GM18498 (cell line): ENCODE measurements around the gene LRRC32.

ENCODE experiments used
- ATAC-seq: cut with Tn5 transposase; IDR thresholded peaks from one replicate; pipeline ENCODE4 v1.9.1; 2021; ENCODE audit warnings: mild to moderate bottlenecking, moderate library complexity; ENCODE audit not compliant: unreplicated experiment

The LRRC32 gene

DNA sequence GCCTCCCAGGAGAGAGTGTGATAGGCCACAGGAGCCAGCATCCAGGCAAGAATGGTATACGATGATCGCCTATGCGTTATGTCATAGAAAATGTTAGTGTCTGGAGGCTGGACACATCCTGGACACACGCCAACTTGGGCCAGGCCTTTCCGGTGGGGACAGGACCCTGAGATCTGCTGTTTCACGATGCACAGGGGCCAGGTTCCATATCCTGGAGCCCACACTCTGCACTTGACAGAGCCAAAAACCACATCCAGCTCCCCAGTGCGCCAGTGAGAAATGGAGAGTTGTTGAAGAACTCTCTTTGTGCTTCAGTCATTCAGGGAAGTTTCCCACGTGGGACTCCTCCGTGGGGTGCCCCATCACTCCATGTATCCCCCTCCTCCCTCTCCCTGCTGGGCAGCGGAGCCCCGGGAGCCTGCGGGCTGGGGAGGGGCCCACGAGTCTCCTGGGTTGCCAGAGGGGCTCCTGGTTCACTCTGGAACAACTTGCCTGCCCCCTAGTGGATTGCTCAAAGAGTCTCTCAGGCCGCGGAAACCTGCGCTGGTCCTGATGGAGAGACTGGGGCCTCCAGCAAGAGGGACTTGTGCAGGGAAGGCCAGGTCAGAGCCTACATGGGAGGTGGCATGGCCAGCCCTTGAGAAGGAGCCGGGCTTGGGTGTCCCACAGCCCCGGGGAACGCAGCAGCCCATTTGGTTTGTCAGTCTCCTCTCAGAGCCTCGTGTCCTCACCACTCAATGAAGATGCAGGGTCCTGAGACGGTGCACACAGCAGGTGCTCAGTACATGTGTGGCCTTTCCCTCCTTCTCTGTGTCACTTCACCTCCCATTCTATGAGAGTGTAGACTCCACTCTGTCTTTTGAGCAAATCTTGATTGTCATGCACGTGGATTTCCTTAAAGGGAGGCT, 10.2 kb upstream of the LRRC32 start:
- no peak for ATAC-seq

DNA sequence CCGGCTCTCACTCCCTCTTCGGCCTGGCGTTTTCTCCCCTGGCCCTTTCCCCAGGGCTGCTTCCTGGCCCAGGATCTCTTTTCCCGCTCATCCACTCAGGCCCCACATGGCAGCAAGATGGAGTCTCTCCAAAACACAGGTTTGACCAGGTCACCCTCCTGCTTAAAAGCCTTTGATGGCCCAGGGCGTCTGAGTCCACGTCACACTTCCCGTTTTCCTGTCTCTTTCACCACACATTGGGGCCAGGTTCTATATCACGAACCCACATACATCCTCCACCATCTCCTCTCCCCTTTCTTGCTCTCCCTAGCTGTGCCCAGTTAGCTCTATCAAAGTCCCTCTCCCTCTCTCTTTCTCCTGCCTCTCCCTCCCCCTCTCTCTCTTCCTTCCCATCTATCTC, 7.8 kb upstream of the LRRC32 start:
- no peak for ATAC-seq

DNA sequence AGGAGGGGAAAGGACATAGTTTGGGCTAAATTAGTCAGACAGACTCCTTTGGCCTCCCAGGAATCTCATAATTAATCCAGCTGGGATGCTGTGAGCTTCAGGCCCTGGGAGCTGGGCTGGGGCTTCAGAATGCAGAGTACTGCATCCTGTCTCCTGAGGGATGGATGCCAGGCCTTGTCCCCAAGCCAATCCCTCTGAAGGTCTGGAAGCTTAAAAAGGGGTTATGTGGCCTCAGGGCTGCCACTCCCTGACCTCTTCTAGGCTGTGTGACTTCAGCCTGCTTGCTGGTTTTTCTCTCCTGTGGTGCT, 6.9 kb upstream of the LRRC32 start:
- ATAC-seq = no peak

DNA sequence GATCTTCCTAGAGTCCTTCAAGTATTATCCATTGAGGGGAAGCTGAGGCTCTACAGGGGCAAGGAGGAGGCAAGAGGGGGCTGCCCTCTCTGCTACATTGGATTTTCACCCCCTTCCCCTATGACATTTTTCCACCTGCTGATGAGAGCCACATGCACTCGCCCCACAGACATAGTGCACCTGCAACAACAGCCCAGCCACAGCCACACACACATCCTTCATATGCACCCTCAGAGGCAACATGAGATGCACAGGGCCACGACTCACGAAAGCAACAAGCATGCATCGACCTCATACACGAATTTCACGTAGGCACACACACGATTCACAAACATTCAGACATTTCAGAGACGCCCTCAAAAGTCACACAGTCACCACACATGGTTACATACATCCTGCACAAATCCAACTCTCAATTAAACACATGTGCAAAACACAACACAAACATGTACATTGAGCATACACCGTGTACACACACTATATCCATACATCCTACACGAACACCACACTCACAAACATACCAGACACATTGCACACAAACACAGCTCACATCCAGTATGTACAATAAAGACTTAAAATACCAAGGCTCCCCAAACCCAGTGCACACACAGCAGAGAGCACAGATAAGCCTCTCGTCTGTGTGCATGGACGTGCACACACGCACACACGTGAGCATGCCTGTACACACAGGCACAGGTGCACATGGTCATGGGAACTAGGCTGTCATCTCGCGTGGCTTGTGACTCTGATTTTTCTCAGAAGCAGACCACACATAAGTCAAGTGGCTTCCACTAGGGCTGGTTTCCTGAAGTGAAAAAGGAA, 6.3 kb upstream of the LRRC32 start:
- no peak for ATAC-seq

DNA sequence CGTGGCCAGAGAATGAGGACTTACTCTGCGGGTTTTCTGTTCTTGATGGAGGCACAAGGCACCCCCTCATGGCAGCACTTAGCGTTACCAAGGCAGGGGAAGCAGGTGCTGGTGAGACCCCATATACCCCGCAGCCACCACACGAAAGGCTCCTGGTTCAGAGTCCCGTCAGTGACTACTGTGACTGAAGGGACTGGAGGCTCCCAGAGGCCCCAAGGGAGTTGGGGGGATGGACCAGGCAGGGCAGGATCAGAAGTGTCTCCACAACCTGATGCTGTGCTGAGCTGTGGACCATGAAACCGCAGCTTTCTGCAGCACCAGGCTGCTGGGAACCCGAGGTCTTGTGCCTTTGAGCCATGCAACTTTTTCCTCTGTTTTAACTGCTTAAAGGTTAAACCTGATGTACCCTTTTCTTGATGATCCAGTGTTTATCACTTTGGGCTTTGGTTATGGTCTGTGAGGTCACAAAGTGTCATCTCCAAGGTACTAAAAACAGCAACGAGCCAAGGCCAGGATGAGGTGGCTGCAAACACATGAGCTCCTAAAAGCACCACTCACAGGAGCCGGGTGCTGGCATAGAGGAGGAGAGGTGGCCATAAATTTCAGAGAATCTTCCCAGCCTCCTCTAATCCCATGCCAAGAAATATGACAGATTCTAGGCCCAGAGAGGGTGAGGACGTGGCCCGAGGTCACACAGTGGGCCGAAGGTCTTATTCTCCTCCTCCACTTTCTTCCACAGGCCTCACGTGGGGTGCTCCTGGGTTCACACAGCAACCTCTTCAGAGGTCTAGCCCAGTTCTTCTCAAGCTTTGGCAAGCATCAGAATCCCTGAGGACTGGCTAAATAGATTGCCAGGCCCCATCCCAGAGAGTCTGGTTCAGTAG, 4.2 kb upstream of the LRRC32 start:
- ATAC-seq = peak; percentile 32

DNA sequence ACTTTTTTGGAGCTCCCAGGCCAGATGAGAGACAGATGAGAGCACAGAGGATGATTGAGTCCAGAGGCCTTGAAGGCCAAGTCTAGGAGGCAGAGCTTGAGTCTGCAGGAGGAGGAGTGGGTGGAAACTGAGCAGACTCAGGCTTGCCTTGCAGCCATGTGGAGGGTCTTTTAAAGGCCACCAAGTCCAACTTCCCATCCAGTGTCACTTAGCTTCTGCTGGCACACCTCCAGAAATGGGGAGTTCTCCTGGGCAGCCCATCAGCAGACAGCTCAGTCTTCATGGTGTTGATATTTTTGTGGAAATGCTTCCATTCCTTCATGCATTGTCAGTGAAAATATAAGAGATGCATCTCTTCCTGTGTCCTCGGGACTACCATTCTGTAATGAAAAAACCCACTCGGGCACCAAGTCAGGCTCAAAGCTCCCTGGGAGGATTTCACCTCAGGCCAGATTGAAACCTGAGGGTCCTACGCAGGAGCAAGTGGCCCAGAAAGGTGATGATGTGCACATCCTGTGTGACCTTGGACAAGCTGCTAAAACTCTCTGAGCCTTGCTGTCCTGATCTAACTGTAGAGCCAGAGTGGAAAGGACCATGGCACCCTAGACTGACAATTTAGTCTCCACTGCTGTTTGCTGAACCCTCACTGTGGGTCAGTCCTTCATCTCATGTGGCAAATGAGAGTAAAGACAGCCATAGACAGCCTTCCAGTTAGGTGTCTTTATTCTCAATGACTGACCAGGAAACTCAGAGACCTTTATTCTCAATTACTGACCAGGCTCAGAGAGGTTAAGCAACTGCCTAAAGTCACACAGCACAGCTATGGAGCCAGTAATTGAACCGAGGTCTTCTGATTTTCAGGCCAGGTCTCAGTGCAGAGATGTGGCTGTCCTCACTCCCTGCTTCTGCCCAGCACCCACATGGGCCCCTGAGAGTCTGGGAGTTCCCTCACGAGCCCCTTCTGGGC, 2.9 kb upstream of the LRRC32 start:
- ATAC-seq = peak; percentile 1

DNA sequence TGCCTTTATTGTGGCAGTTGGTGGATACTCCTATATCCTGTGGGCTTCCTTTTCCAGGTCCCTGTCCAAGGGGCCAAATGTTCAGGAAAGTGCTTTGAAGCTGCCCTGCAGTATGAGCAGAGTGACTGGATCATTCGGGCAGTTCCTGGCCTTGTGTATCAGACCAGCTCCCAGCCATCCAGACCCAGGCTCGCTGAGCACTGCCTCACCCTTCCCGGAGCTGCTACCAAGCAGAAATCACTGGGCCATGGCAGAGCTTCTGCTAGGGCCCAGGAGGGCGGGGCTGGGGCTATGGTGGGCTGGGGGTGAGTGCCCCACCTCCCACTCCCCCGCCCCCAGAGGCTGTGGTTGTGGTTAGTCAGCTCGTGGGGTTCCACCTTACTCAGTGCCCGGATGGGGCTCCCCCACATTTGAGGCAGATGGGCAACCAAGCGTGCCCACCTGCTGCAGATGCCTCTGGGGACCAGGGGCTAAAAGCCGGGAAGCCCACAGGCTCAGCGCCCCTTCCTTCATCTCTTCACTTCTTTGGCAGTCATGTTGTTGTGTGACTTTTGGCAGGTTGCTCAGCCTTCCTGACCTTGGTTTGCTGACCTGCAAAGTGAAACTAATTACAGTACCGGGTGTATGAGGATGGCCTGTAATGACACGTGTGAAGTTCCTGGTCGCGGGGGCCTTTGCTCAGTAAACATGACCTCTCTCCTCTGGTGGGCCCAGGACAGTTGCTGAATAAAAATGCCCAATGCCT, 2.1 kb upstream of the LRRC32 start:
- peak; percentile 57 for ATAC-seq

DNA sequence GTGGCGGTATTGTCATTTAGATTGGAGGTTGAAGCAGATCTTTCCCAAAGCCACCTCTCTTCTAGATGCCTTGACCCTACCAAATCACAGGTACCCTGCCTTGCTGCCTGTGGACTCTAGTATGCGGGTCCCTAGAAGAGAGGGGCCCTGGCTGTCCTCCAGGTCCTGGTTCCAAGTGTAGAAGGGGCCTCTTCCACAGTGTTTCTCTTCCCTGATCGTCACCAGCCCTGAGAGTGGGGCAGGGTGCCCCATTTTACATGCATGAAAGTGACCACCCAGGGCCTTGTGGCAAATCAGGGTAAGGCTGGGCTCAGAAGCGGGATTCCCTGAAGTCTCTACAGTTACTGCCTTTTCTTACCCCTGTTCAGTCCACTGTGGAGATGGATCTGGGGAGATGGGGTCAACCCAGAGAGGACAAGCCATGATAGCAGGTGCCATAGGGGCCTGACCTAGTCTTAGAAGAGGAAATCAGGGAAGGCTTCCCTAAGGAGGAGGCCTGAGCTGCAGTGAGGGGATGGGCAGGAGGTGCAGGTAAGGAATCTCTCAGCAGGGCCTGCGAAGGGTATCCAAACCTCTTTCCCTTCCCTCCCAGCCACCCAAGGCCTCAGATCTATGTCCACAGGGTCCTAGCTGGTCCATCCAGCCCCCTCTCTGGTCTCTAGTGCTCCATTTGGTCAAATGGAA, 1.2 kb upstream of the LRRC32 start:
- ATAC-seq = no peak

DNA sequence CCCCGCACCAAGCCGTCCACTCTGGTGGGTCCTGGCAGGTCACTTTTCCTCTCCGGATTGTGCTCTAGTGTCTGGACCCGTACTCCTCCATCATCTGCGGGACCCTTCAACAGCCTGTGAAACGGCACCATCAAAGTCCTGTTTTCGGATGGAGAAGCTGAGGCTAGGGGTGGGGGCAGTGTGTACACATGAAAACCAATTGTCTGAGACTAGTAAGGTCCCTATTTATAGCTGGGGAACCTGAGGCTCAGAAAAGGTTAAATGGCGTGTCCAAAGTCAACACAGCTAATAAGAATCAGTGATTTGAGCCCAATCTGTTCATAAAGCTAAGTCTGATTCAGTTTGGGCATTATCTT, 668 bp upstream of the LRRC32 start:
- ATAC-seq = no peak

DNA sequence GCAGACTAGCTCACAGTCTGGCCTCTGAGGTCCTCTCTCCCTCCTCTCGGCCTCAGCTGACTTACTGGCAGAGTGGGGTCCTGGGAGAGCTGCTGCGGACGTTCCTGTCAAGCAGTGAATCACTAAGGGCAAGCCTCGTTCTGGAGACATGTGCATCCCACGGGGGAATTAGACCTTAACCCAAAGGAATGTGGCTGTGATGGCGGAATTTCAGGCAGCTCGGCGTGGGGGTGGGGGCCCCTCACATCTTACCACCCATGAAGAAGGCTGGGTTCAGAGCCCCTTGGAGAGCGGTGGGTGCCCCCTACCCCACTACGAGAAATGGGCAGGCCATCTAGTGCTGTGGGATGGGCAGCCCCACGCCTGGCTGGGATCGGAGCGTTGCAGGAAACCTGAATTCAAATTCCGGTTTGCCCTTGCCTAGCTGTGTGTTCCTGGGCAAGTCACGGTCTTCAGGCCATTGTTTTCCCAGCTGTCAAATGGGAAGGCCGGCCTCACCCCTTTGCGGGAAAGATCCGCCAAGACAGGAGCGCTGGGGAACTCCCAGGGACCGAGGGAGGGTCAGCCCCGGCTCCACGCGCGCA, 554 bp downstream of the LRRC32 start:
- ATAC-seq = no peak

DNA sequence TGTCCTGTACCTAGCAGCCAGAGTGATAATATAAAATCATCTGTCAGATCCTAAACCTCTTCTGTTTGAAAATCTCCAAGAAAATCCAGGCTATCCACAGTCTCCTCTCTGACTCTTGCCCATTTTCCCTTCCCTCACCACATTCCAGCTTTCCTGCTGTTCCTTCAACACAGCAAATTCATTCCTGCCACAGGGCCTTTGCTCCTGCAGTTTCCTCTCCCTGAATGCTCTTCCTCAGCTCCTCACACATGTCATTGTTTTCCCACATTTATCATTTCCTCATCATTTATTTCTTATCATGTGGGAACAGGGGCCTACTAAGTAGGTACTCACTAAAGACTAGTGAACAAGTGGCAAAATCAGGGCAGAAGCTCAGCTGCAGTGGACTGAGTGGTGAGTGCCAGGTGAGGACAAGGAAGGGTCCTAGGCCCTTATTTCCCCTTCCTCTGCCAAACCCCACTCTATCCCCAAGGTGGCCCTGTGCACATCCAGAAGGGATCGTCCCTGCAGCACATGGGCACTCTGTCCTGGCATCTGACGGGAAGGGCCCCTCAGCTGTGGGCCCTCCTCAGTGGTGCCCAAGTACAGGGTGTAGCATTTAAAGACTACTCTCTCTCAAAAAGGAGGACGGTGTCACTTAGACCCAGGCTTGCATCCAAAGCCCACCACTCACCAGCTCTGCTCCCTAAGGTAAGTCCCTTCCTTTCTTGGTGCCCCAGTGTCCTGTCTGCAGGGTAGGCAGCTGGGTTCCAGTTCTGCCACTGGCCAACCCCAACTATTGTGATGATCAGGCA, 2.0 kb downstream of the LRRC32 start:
- ATAC-seq = no peak

DNA sequence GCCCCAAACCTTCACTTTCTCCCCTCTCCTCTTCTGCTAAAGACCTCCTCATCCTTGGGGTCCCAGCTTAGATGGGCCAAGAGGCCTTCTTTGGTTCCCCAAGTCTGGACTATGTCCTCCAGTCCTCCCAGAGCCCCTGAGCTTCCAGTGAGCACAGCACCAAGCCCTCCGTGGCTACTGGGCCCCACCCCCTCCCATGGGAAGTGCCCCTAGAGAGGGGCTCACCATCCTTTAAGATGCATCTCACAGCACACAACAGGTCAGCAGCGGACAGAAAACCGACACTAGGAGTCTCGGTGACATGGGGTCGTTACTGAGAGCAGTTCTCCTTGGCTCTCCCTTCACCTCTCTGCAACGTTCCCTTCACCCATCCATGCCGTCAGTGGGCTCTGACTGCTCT, 2.7 kb downstream of the LRRC32 start:
- no peak for ATAC-seq

DNA sequence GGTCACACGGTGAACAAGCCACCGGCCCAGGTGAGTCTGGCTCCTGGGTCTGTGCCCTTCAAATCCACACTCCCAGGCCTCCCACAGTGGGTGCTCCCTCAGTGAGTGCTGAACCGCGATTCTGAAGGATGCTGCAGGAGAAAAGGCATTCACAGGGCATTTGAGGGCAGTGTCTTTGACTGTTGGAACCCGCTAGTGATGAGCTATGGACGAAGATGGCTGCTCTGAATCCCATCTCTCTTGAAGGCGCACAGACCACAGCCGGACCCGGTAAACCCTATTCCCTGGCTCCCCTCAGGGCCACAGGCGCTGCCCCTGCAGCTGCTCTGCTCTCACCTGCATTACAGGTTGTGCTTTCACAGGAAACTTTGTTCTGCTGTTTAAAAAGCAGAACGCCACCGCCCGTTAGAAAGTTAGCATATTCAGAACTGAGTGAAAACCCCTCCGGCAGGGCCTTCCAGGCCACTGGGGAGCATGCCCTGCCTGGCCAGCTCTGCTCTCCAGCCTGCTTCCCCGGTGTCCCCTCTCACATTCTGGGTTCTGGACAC, 3.2 kb downstream of the LRRC32 start:
- no peak for ATAC-seq

DNA sequence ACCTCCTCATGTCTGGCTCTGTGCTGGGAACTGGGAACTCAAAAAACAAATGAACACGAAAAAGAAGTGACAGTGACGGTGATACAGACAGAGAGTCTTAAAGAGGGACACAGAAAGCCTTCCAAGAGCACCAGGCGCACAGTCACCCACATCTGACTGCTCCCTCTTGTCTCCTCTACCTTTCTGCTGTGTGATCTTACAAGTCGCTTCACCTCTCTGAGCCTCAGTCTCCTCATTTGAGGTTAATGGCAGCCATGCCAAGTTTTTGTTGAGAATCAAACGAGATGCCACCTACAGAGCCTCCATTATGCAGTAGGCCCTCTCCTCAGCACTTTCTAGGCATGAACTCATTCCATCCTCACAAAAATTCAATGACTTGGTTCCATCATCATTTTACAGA, 3.7 kb downstream of the LRRC32 start:
- ATAC-seq = no peak

DNA sequence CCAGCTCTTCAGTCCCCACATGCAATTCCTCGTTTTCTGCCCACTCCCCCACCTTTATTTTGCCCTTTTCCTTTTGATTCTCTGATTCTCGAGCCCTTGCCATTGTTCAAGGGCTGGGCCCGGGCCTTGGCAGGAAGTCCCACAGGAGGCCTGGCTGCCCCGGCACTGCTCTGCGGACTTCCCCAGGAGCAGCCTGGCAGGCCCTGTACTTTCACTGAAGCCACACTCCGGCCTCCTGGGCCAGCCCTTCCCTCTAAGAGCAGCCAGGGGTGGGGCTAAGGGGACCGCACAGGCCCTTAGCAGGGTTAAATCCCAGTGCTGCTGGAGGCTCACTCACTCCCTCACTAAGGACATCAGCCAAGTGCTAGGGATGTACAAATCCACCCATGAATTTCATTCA, 4.1 kb downstream of the LRRC32 start:
- no peak for ATAC-seq

DNA sequence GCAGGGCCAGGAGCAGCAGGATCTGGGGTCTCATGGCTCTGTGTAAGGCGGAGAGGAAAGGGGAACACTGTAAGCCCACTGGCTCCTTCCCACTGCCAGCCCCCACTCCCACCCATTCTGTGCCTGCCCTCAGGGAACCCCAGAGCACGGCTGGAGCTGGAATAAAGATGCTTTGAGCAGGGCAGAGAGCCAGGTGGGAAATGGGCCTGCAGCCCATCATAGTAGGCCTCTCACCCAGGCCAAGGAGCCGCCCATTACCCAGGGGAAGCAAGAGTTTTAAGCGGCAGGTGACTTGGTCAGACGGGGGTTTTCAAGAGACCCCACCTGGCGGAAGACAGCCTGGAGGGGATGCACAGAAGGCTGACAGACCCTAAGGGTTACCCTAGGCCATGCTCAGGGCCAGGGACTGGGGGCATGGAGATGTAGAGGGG, 4.6 kb downstream of the LRRC32 start:
- ATAC-seq = no peak

DNA sequence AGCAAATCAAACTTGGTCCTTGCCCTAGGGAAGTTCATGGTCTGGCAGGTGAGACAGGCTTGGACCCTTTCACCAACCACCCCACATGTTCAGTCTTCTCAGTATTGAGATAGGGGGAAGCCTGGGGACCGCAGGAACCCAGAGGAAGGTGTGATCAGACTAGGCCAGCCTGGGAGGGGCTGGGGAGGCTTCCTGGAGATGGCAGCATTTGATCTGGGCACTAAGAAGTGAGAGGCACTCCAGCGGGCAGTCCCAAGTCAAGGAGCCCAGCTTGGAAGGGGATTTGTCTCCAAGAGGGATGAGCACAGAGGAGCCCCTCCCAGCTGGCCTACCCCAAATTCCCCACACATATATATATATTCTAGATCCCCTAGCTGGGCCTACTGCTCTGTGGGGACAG, 5.4 kb downstream of the LRRC32 start:
- ATAC-seq = no peak
